ENCODE measurements around the gene MAMDC4. TPM values are rescaled to one million over a fixed set of nuclear protein-coding genes. Genes with fewer than 3 reads are reported as not detected.
"Not testable (repeated sequence)": the region's sequence is repeated elsewhere in the genome, so short reads cannot be mapped to it uniquely, and the experiment has no call there.

MAMDC4 gene
- 10 to 100 TPM in 1 of 8 experiments, 1 to 10 TPM in 7; 1.5 to 10.3 (median 4.7) TPM for total RNA-seq

- no peak for ATAC-seq (replicated peaks in 6 of 8)
- no peak within 1 kb of the TSS for H3K4me3 ChIP-seq
- no peak within 1 kb of the TSS for H3K27ac ChIP-seq
- H3K4me1 ChIP-seq (replicated peaks in 1 of 2): peaks cover 10 to 12% of the 10 kb centered on the region in 2 donors
- in situ Hi-C loops (cut with MboI; ENCODE audit: low pct_unique_long_range_greater_than_20kb in 2 of 9, low sequenced_read_pairs in 9 of 9, unreplicated experiment in 9 of 9): no loop called here
- WGBS, 10 experiments: 86 to 100% (median 100%) methylated on average over 1 to 4 of the region's 23 CpGs; no CpG with 5 or more reads in 7 of the 10 experiments
Observed at GRCh38 chr9:136851941-136852663, at the start of gene MAMDC4. TSS of gene MAMDC4 (plus strand) at chr9:136852346. CDS start at chr9:136852417, 71 bp downstream.

GRCh38 chr9:136803009-136803550, 49.1 kb upstream of the MAMDC4 start:
- ATAC-seq (replicated peaks in 6 of 8); H3K27ac ChIP-seq; in situ Hi-C loops (cut with MboI; ENCODE audit: low pct_unique_long_range_greater_than_20kb in 2 of 9, low sequenced_read_pairs in 9 of 9, unreplicated experiment in 9 of 9); H3K4me3 ChIP-seq: not testable (repeated sequence)
- WGBS, 10 experiments: 92% methylated on average over 2 of the region's 9 CpGs; no CpG with 5 or more reads in 9 of the 10 experiments
- peaks cover 19 to 22% of the 10 kb centered on the region in 2 donors for H3K4me1 ChIP-seq (replicated peaks in 1 of 2)

DNA sequence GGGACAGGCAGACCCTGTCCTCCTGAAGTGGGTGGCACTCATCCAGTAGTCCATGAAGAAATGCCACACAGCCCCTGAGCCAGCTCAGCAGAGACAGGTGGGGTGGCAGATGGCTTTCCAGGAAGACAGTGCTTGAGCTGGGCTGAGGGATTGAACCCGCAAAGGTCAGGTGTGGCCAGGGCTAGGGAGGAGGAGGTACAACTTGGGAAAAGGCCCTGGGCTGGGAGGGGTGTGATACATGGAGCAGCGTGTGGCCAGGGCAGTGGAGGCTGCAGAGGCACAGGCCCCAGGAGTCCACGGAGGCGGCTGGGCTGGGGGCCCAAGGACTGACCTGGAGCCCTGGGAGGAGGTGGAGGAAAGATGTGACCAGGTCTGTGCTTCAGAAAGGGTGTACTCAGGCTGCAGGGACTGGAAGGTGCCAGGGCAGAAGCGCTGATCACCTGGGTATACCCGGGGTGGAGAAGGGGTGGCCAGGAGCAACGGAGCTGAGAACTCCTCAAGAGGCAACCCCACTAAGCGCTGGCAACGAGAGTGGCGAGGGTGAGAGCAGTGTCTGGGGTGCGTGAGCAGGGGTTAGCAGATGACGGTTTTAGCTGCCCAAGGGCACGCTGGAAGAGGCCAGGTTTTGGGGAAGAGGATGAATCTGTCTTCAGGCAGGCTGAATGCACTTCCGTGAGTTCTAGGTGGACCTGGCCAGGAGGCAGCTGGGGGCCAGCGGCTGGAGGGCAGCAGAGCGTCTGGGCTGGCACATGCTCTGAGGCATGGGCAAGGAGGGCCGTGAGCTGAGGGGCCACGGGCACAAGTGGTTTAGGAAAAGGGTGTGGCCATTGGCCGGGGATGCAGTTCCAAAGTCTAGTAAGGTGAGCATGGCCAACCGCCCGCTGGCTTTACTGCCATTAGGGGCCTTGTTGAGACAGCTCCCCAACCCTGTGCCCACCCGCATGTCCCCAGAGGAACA, 48.3 kb upstream of the MAMDC4 start:
- in situ Hi-C loops (cut with MboI; ENCODE audit: low pct_unique_long_range_greater_than_20kb in 2 of 9, low sequenced_read_pairs in 9 of 9, unreplicated experiment in 9 of 9): no loop called here
- no peak for ATAC-seq (replicated peaks in 6 of 8)
- Histone ChIP-seq H3K4me1 (replicated peaks in 1 of 2) (peaks cover 19 to 22% of the 10 kb centered on the region in 2 donors), H3K27ac (no peak overlapping the region), H3K4me3 (no peak overlapping the region)
- 88 to 95% (median 93%) methylated on average over 4 to 14 of the region's 22 CpGs; no CpG with 5 or more reads in 4 of the 10 experiments for WGBS, 10 experiments

DNA sequence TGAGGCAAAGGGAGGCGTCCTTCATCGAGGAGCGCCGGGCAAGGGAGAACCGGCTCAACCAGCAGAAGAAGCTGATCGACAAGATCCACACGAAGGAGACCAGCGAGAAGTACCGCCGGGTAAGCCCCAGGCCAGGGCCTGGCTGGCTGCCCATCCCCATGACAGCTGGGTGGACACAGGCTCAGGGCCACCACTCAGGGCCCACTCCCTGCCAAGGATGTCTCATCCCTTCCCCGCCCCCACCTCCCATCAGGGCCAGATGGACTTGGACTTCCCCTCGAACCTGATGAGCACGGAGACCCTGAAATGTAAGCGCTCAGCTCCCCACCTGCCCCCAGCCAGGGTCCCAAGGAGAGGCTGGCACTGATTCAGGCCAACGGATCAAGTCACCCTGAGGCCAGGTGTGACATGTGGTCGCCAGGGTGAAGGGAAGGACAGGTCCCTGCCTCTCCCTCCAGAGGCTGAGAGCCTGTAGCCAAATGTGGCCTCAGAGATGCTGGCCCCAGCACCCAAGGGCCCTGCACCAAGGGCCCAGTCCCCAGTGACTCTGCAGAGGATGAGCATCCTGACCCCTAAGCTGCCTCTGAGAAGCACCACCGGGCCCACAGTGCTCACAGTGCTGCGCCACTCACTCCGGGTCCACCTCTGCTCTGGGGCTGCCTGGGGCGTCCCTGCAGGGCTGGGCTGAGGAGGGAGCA, 47.5 kb upstream of the MAMDC4 start:
- 31 to 100% (median 95%) methylated on average over 1 to 9 of the region's 20 CpGs; no CpG with 5 or more reads in 6 of the 10 experiments for WGBS, 10 experiments
- no peak overlapping the region for H3K27ac ChIP-seq
- H3K4me3 ChIP-seq: no peak overlapping the region
- in situ Hi-C loops (cut with MboI; ENCODE audit: low pct_unique_long_range_greater_than_20kb in 2 of 9, low sequenced_read_pairs in 9 of 9, unreplicated experiment in 9 of 9): no loop called here
- ATAC-seq (replicated peaks in 6 of 8): no peak
- H3K4me1 ChIP-seq (replicated peaks in 1 of 2): peaks cover 21 to 24% of the 10 kb centered on the region in 2 donors

DNA sequence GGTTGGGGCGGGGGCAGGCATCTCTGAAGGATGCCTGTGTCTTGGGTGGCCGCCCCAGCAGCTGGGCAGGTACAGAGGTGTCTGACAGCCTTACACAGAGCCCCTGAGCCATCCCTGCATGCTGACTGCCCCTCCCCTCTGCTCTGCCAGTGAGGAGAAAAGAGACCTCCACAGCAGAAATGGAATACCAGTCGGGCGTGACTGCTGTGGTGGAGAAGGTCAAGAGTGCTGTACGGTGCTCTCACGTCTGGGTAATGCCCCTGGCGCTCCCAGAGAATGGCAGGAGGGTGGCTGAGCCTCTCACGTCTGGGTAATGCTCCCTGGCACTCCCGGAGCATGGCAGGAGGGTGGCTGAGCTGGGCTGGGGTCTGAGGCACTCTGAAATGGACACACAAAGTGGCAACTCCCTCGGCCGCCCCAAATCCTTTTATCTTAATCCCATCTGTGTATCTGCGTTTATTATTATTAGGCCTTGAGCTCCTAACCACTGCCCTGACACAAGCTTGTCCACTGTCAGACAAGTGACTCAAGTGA, 46.9 kb upstream of the MAMDC4 start:
- H3K4me1 ChIP-seq (replicated peaks in 1 of 2): peaks cover 24 to 30% of the 10 kb centered on the region in 2 donors
- in situ Hi-C loops (cut with MboI; ENCODE audit: low pct_unique_long_range_greater_than_20kb in 2 of 9, low sequenced_read_pairs in 9 of 9, unreplicated experiment in 9 of 9): no loop called here
- WGBS, 10 experiments: 80 to 100% (median 96%) methylated on average over 1 to 4 of the region's 12 CpGs; no CpG with 5 or more reads in 7 of the 10 experiments
- ATAC-seq (replicated peaks in 6 of 8): no peak
- H3K27ac ChIP-seq: no peak overlapping the region
- H3K4me3 ChIP-seq: no peak overlapping the region

DNA sequence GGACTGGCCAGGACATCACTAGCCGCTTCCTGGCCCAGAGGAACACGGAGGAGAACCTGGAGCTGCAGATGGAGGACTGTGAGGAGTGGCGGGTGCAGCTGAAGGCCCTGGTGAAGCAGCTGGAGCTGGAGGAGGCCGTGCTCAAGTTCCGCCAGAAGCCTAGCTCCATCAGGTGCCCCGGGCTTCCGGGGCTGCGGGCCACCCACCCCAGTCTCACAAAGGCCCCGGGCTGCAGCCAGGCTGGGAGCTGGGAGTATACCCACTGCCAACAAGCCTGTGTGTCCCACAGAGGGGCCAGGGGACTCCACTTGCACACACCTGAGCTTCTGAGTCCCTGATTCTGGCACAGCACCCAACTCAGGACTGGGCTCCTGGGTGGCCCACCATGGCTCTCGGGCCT, 46.1 kb upstream of the MAMDC4 start:
- Histone ChIP-seq H3K27ac (no peak overlapping the region), H3K4me3 (no peak overlapping the region), H3K4me1 (replicated peaks in 1 of 2) (peaks cover 26% of the 10 kb centered on the region in 2 donors)
- 83 to 90% (median 90%) methylated on average over 1 to 2 of the region's 10 CpGs; no CpG with 5 or more reads in 7 of the 10 experiments for WGBS, 10 experiments
- ATAC-seq (replicated peaks in 6 of 8): no peak
- in situ Hi-C loops (cut with MboI; ENCODE audit: low pct_unique_long_range_greater_than_20kb in 2 of 9, low sequenced_read_pairs in 9 of 9, unreplicated experiment in 9 of 9): no loop called here

DNA sequence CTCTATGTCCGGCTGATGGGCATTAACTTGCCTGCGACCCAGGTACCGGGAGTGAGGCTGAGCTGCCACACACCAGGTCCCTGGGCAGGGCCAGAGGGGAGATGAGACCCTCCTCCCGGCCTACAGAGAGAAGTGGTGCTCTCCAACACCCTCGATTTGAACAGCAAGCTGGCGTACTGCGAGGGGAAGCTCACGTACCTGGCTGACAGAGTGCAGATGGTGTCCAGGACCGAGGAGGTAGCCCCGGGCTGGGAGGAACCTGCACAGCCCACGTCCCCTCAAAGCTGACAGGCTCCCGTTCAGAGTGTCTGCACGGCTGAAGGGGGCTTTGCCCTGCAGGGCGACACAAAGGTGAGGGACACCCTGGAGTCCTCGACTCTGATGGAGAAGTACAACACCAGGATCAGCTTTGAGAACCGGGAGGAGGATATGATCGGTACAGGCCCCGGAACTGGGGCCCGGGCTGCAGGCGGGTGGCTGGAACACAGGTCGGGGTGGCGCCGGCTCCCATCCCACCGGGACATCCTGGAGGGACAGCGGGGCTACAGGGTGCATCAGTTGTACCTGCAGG, 45.4 kb upstream of the MAMDC4 start:
- peaks cover 21 to 22% of the 10 kb centered on the region in 2 donors for H3K4me1 ChIP-seq (replicated peaks in 1 of 2)
- 19 to 95% (median 50%) methylated on average over 1 to 14 of the region's 25 CpGs; no CpG with 5 or more reads in 3 of the 10 experiments for WGBS, 10 experiments
- peak overlapping the region in 1 of 2 donors; percentile 86 for H3K27ac ChIP-seq
- no peak for ATAC-seq (replicated peaks in 6 of 8)
- peak overlapping the region; percentile 56 to 98 (median 91) for H3K4me3 ChIP-seq
- in situ Hi-C loops (cut with MboI; ENCODE audit: low pct_unique_long_range_greater_than_20kb in 2 of 9, low sequenced_read_pairs in 9 of 9, unreplicated experiment in 9 of 9): no loop called here

DNA sequence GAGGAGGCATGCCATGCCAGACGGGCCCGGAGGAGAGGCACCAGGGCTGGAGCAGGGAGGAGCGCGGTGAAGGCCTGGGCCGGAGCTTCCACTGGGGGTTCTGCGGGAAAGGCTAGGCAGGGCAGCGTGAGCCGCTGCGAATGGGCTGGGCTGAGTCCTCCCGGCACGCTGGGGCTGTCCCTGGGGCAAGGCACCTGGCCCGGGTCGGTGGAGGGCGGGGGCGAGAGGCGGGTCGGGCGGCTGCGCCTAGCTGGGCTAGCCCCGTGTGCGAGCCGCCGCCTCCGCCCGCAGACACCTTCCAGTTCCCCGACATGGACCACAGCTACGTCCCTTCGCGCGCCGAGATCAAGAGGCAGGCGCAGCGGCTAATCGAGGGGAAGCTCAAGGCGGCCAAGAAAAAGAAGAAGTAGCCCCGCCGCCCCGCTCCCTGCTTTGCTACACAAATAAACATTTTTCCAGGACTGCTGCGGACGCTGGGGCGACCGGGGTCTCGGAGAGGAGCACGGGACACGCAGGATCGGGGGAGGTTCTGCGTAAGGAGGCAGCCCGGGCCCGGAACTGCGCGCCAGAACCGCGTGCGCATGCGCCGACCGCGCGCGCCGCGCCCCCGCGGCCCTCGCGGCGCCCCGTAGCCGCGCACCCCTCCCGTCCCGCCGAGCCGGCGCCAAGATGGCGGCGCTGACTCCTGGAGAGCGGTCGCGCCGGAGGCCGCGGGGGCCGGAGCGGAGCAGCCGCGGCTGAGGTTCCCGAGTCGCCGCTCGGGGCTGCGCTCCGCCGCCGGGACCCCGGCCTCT, 44.7 kb upstream of the MAMDC4 start, which contains the start of gene RABL6:
RABL6 (plus strand) TSS at position 668 of the 794 bp plus-strand sequence. CDS start 249 bp downstream, outside the sequence.
- peak; percentile 80 to 88 (median 84) for ATAC-seq (replicated peaks in 6 of 8)
- 0% methylated on average over 1 to 6 of the region's 96 CpGs; no CpG with 5 or more reads in 7 of the 10 experiments for WGBS, 10 experiments
- Histone ChIP-seq H3K4me1 (replicated peaks in 1 of 2) (peaks cover 21 to 22% of the 10 kb centered on the region in 2 donors), H3K4me3 (peak within 1 kb of the TSS; percentile 56 to 98 (median 91)), H3K27ac (peak within 1 kb of the TSS; percentile 76 to 86)
- in situ Hi-C loops (cut with MboI; ENCODE audit: low pct_unique_long_range_greater_than_20kb in 2 of 9, low sequenced_read_pairs in 9 of 9, unreplicated experiment in 9 of 9): no loop called here

DNA sequence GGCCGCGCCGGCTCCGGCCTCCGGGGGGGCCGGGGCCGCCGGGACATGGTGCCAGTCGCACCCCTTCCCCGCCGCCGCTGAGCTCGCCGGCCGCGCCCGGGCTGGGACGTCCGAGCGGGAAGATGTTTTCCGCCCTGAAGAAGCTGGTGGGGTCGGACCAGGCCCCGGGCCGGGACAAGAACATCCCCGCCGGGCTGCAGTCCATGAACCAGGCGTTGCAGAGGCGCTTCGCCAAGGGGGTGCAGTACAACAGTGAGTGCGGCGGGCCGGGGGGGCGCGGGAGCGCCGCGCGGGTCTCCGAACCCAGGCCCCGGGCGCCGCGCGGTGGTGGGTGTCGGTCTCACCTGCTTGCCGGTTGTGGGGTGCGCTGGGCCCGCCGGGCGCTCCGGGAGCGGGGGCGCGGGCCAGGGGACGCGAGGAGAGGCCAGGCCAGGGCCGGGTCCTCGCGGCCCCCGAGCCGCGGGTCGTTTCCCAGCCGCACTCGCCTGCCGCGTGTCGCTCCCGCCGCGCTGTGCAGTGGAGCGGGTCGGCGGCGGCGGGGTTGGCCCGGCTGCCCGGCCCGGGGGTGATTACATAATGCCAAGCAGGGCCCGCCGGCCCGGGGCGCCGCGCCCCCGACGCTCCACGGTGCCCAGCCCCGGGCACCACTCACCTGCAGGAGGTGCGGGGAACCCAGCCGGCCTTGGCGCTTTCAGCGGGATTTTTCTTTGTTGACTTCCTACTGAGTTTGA, 43.9 kb upstream of the MAMDC4 start:
- Histone ChIP-seq H3K4me1 (replicated peaks in 1 of 2) (peaks cover 21 to 22% of the 10 kb centered on the region in 2 donors), H3K4me3 (peak overlapping the region; percentile 56 to 98 (median 91)), H3K27ac (peak overlapping the region; percentile 76 to 86)
- WGBS, 10 experiments: 0% methylated on average over 1 to 4 of the region's 93 CpGs; no CpG with 5 or more reads in 6 of the 10 experiments
- ATAC-seq (replicated peaks in 6 of 8): peak; percentile 35 to 65 (median 52)
- in situ Hi-C loops (cut with MboI; ENCODE audit: low pct_unique_long_range_greater_than_20kb in 2 of 9, low sequenced_read_pairs in 9 of 9, unreplicated experiment in 9 of 9): no loop called here

DNA sequence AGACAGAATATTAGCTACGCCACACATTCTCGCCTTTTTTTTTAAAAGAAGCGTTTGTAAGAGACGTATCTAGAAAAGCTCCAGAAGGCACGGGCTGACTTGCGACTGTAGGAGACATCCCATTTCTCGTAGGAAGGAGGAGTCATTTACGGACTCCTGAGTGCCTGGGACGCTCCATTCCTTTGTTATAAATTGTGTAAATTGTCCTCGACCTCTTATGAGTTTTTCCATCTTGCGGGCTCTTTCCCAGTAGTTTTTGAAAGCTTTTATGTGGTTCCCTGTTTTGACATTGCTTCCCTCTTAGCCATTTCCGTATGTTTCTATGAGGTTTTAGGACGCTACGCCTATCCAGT, 43.4 kb upstream of the MAMDC4 start:
- ATAC-seq (replicated peaks in 6 of 8): peak in 3 of 8 experiments; percentile 7 to 29 (median 11)

More for the DNA sequence above, 43.4 kb upstream of the MAMDC4 start:
- no peak overlapping the region for H3K27ac ChIP-seq
- H3K4me1 ChIP-seq (replicated peaks in 1 of 2): peaks cover 21 to 22% of the 10 kb centered on the region in 2 donors
- H3K4me3 ChIP-seq: peak overlapping the region; percentile 56 to 98 (median 91)
- WGBS, 10 experiments: 0 to 10% (median 1%) methylated on average over 1 to 14 of the region's 14 CpGs; no CpG with 5 or more reads in 2 of the 10 experiments
- in situ Hi-C loops (cut with MboI; ENCODE audit: low pct_unique_long_range_greater_than_20kb in 2 of 9, low sequenced_read_pairs in 9 of 9, unreplicated experiment in 9 of 9): no loop called here
